NB4 (cell line): ENCODE data around the gene CABP4.

Experiments
- MAX ChIP-seq: IDR thresholded peaks from 2 replicates; pipeline ENCODE4 v1.6.1; 2011; ENCODE audit warnings: low read depth, low read length
- MYC ChIP-seq: IDR thresholded peaks from 2 replicates; pipeline ENCODE4 v1.6.1; 2011; ENCODE audit warnings: low read depth, low read length
- TF ChIP-seq, protein P1 (sequence below): IDR thresholded peaks from one replicate; pipeline ENCODE4 v1.5.1; 2012; ENCODE audit warnings: low read depth, low read length

- TF ChIP-seq, protein P1, sequence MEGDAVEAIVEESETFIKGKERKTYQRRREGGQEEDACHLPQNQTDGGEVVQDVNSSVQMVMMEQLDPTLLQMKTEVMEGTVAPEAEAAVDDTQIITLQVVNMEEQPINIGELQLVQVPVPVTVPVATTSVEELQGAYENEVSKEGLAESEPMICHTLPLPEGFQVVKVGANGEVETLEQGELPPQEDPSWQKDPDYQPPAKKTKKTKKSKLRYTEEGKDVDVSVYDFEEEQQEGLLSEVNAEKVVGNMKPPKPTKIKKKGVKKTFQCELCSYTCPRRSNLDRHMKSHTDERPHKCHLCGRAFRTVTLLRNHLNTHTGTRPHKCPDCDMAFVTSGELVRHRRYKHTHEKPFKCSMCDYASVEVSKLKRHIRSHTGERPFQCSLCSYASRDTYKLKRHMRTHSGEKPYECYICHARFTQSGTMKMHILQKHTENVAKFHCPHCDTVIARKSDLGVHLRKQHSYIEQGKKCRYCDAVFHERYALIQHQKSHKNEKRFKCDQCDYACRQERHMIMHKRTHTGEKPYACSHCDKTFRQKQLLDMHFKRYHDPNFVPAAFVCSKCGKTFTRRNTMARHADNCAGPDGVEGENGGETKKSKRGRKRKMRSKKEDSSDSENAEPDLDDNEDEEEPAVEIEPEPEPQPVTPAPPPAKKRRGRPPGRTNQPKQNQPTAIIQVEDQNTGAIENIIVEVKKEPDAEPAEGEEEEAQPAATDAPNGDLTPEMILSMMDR, result no peak
- TF ChIP-seq MAX (no peak), MYC (no peak)
Observed at GRCh38 chr11:67408437-67409200, 46.5 kb upstream of the CABP4 start.
